ENCODE results near the gene LSP1. TPM values are rescaled to one million over a fixed set of nuclear protein-coding genes. Genes with fewer than 3 reads are reported as not detected.
"Not testable (repeated sequence)": the region's sequence is repeated elsewhere in the genome, so short reads cannot be mapped to it uniquely, and the experiment has no call there.

The LSP1 gene
- total RNA-seq, 1 experiment from 2014 or later, result 0.90 TPM

DNA sequence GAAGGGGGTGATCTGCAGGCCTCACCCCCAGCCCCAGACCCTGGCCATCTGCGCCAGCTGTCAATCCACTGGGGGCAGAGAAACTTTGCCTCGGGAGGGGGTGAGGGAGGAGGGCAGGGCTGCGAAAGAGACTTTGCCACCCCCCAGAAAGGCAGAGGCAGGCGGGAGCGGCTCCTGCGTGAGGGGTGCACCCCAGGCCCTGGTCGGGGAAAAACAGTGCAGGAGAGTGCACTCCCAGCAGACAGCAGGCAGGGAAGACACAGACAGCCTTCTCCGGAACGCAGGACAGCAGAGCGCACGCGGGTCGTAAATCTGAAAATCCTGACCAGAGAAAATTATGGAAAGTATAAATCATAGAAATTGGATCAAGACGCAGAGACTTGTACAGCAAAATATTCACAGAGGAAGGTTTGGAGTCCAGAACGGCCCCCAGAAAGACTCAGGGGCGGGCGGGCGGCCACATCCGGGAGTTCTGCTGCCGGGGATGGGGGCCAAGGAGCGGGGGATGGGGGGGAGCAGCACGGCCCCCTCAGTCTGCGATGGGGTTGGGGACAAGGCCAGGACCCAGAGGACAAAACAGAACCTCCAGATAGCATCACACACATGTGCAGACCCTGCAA, 86.2 kb downstream of the LSP1 start:
- BruUV-seq (replicated peaks), result no TSS peak
- in situ Hi-C loops (cut with HindIII; ENCODE audit: low pct_unique_long_range_greater_than_20kb, low sequenced_read_pairs), result no loop called here
- intact Hi-C loops (cut with micrococcal nuclease; ENCODE audit: unreplicated experiment), result no loop called here
- Histone ChIP-seq H3K36me3 (ENCODE audit: control insufficient read depth, insufficient read depth, low read length) (no peaks in the 10 kb centered on the region), H3K9me3 (ENCODE audit: control insufficient read depth, insufficient read depth, low read depth, low read length) (no peaks in the 10 kb centered on the region), H3K4me1 (ENCODE audit: control insufficient read depth, insufficient read depth, low read length) (peaks cover 13% of the 10 kb centered on the region), H3K27me3 (ENCODE audit: control insufficient read depth, insufficient read depth, low read length) (no peaks in the 10 kb centered on the region), H3K4me3 (ENCODE audit: low read depth in 2 of 2, low read length in 2 of 2) (no peak overlapping the region), H3K27ac (ENCODE audit: low read length) (no peak overlapping the region)
- ChIA-PET CTCF (interaction anchor here (0.6 kb wide), 1 partner anchor 89 kb away, joined by 3 read pairs; no protein-coding TSS in a partner anchor), POLR2A (no interaction called here)
- no peak for DNase-seq (ENCODE audit: low read depth, low spot score)
- TF ChIP-seq SIN3A (IDR thresholded peaks at IDR 0.05; ENCODE audit: borderline replicate concordance, insufficient read depth, low read depth, low read length), result no peak
- TF ChIP-seq POLR2AphosphoS5 (IDR thresholded peaks at IDR 0.05; ENCODE audit: low read depth, low read length), result no peak
- TF ChIP-seq, protein P1, sequence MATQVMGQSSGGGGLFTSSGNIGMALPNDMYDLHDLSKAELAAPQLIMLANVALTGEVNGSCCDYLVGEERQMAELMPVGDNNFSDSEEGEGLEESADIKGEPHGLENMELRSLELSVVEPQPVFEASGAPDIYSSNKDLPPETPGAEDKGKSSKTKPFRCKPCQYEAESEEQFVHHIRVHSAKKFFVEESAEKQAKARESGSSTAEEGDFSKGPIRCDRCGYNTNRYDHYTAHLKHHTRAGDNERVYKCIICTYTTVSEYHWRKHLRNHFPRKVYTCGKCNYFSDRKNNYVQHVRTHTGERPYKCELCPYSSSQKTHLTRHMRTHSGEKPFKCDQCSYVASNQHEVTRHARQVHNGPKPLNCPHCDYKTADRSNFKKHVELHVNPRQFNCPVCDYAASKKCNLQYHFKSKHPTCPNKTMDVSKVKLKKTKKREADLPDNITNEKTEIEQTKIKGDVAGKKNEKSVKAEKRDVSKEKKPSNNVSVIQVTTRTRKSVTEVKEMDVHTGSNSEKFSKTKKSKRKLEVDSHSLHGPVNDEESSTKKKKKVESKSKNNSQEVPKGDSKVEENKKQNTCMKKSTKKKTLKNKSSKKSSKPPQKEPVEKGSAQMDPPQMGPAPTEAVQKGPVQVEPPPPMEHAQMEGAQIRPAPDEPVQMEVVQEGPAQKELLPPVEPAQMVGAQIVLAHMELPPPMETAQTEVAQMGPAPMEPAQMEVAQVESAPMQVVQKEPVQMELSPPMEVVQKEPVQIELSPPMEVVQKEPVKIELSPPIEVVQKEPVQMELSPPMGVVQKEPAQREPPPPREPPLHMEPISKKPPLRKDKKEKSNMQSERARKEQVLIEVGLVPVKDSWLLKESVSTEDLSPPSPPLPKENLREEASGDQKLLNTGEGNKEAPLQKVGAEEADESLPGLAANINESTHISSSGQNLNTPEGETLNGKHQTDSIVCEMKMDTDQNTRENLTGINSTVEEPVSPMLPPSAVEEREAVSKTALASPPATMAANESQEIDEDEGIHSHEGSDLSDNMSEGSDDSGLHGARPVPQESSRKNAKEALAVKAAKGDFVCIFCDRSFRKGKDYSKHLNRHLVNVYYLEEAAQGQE (IDR thresholded peaks at IDR 0.05; ENCODE audit: insufficient read depth in 1 of 2, low read depth in 2 of 2, low read length in 1 of 2), result no peak
- no peak for TF ChIP-seq TCF7L2 (IDR thresholded peaks at IDR 0.05; ENCODE audit: low read depth, low read length)
- TF ChIP-seq, protein P2, sequence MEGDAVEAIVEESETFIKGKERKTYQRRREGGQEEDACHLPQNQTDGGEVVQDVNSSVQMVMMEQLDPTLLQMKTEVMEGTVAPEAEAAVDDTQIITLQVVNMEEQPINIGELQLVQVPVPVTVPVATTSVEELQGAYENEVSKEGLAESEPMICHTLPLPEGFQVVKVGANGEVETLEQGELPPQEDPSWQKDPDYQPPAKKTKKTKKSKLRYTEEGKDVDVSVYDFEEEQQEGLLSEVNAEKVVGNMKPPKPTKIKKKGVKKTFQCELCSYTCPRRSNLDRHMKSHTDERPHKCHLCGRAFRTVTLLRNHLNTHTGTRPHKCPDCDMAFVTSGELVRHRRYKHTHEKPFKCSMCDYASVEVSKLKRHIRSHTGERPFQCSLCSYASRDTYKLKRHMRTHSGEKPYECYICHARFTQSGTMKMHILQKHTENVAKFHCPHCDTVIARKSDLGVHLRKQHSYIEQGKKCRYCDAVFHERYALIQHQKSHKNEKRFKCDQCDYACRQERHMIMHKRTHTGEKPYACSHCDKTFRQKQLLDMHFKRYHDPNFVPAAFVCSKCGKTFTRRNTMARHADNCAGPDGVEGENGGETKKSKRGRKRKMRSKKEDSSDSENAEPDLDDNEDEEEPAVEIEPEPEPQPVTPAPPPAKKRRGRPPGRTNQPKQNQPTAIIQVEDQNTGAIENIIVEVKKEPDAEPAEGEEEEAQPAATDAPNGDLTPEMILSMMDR (IDR thresholded peaks at IDR 0.05), result no peak
- ATAC-seq, result no peak

- intact Hi-C loops (cut with micrococcal nuclease; ENCODE audit: unreplicated experiment); H3K27me3 ChIP-seq (ENCODE audit: control insufficient read depth, insufficient read depth, low read length); BruUV-seq (replicated peaks); ATAC-seq; DNase-seq (ENCODE audit: low read depth, low spot score); in situ Hi-C loops (cut with HindIII; ENCODE audit: low pct_unique_long_range_greater_than_20kb, low sequenced_read_pairs); CTCF ChIA-PET; H3K36me3 ChIP-seq (ENCODE audit: control insufficient read depth, insufficient read depth, low read length); H3K27ac ChIP-seq (ENCODE audit: low read length); H3K4me3 ChIP-seq (ENCODE audit: low read depth in 2 of 2, low read length in 2 of 2); POLR2A ChIA-PET; H3K9me3 ChIP-seq (ENCODE audit: control insufficient read depth, insufficient read depth, low read depth, low read length): not testable (repeated sequence)
- peaks cover 15% of the 10 kb centered on the region for H3K4me1 ChIP-seq (ENCODE audit: control insufficient read depth, insufficient read depth, low read length)
Observed at GRCh38 chr11:1939788-1940187, 86.9 kb downstream of the LSP1 start.

Small RNAs within 50 kb of the gene (microRNA-seq; reads per million reads assigned to microRNA genes)
- gene MIR4298 (ENCODE audit: unreplicated experiment), result not detected
- not detected for gene MIR7847 (ENCODE audit: unreplicated experiment)

Other genes with a start within 250 kb of the LSP1 start
- gene KRTAP5-3, start 244.6 kb upstream of the LSP1 start, total RNA-seq (2021; ENCODE audit: unreplicated experiment), result not detected
- gene KRTAP5-4, start 230.9 kb upstream of the LSP1 start, total RNA-seq (2021; ENCODE audit: unreplicated experiment), result not detected
- gene KRTAP5-5, start 223.3 kb upstream of the LSP1 start, total RNA-seq (2021; ENCODE audit: unreplicated experiment), result not detected
- not detected for gene KRTAP5-6, start 155.9 kb upstream of the LSP1 start, total RNA-seq (2021; ENCODE audit: unreplicated experiment)
- gene IFITM10, start 102.5 kb upstream of the LSP1 start, total RNA-seq (2021; ENCODE audit: unreplicated experiment), result 18.0 TPM
- 1,813 TPM for gene CTSD, start 89.2 kb upstream of the LSP1 start, total RNA-seq (2021; ENCODE audit: unreplicated experiment)
- gene SYT8, start 18.1 kb upstream of the LSP1 start, total RNA-seq (2021; ENCODE audit: unreplicated experiment), result 3.5 TPM
- gene TNNI2, start 14.1 kb upstream of the LSP1 start, total RNA-seq (2021; ENCODE audit: unreplicated experiment), result 0.46 TPM
- gene PRR33, start 38.8 kb downstream of the LSP1 start, total RNA-seq (2021; ENCODE audit: unreplicated experiment), result not detected
- 0.41 TPM for gene TNNT3, start 66.6 kb downstream of the LSP1 start, total RNA-seq (2021; ENCODE audit: unreplicated experiment)
- 123 TPM for gene MRPL23, start 94.2 kb downstream of the LSP1 start, total RNA-seq (2021; ENCODE audit: unreplicated experiment)
- 1,268 TPM for gene H19, start 144.8 kb downstream of the LSP1 start, total RNA-seq (2021; ENCODE audit: unreplicated experiment)

Data from Panc1 (cell line).